Liver (tissue), 9 donors: Measurements from ENCODE around the gene ESD. TPM values are rescaled to one million over a fixed set of nuclear protein-coding genes. Genes with fewer than 3 reads are reported as not detected.

Experiments
- DNase-seq: peaks from one replicate; pipeline ENCODE4 v3.0.0-alpha.2; 2017; ENCODE audit warnings: low spot score
- H3K27ac ChIP-seq, 2 donors: one replicate each; pipeline ENCODE4 v1.7.0; 2013; ENCODE audit warnings: inconsistent platforms in 2 of 2, low read length in 2 of 2, control low read depth in 1 of 2, low read depth in 1 of 2, mild to moderate bottlenecking in 1 of 2
- H3K27me3 ChIP-seq, 4 donors: one replicate each; pipeline versions ENCODE4 v1.6.1 to v1.7.0; 2013; ENCODE audit warnings: low read length in 3 of 4, inconsistent platforms in 1 of 4, mild to moderate bottlenecking in 1 of 4, moderate library complexity in 1 of 4; ENCODE audit not compliant: control insufficient read depth in 4 of 4, insufficient read depth in 4 of 4
- H3K36me3 ChIP-seq, 4 donors: one replicate each; pipeline versions ENCODE4 v1.6.1 to v1.7.0; 2013; ENCODE audit warnings: low read length in 3 of 4, mild to moderate bottlenecking in 3 of 4, low read depth in 1 of 4, moderate library complexity in 1 of 4; ENCODE audit not compliant: control insufficient read depth in 4 of 4, insufficient read depth in 3 of 4
- H3K4me1 ChIP-seq, 4 donors: one replicate each; pipeline versions ENCODE4 v1.6.1 to v1.7.0; 2013; ENCODE audit warnings: low read length in 3 of 4, mild to moderate bottlenecking in 3 of 4, moderate library complexity in 1 of 4; ENCODE audit not compliant: control insufficient read depth in 4 of 4, insufficient read depth in 4 of 4
- H3K4me3 ChIP-seq, 3 donors: one replicate each; pipeline versions ENCODE4 v1.6.1 to v1.7.0; 2013; ENCODE audit warnings: low read length in 3 of 3, control low read depth in 1 of 3, low read depth in 1 of 3, mild to moderate bottlenecking in 1 of 3
- H3K9ac ChIP-seq, 2 donors: one replicate each; pipeline ENCODE4 v1.7.0; 2013; ENCODE audit warnings: low read length in 2 of 2, mild to moderate bottlenecking in 2 of 2, moderate library complexity in 2 of 2, control low read depth in 1 of 2, low read depth in 1 of 2
- H3K9me3 ChIP-seq, 4 donors: one replicate each; pipeline versions ENCODE4 v1.6.1 to v1.7.0; 2013; ENCODE audit warnings: low read length in 3 of 4; ENCODE audit not compliant: control insufficient read depth in 4 of 4
- ATF3 ChIP-seq: IDR thresholded peaks from 2 replicates; pipeline ENCODE4 v1.6.1; 2016; ENCODE audit warnings: antibody characterized with exemption
- CTCF ChIP-seq: fragments of 150-350 bp; IDR thresholded peaks from 2 replicates; pipeline ENCODE4 v1.5.1; 2017; ENCODE audit warnings: improper control_type of control experiment, low read depth, low read length; ENCODE audit not compliant: missing input control
- EGR1 ChIP-seq, 2 donors: IDR thresholded peaks; 2 replicates each; pipeline ENCODE4 v1.6.1; 2016 to 2018; ENCODE audit warnings: antibody characterized with exemption in 2 of 2, low read depth in 2 of 2
- FOXA1 ChIP-seq: IDR thresholded peaks from 2 replicates; pipeline ENCODE4 v1.6.1; 2016; ENCODE audit warnings: antibody characterized with exemption
- FOXA2 ChIP-seq: IDR thresholded peaks from 2 replicates; pipeline ENCODE4 v1.6.1; 2016; ENCODE audit warnings: antibody characterized with exemption
- GABPA ChIP-seq, 2 donors: IDR thresholded peaks in 1 of 2; conservative IDR thresholded peaks in 1 of 2; 2 replicates each; pipeline ENCODE4 v1.6.1; 2016; ENCODE audit warnings: antibody characterized with exemption in 2 of 2, mild to moderate bottlenecking in 1 of 2, moderate library complexity in 1 of 2
- HNF4G ChIP-seq: IDR thresholded peaks from 2 replicates; pipeline ENCODE4 v1.6.1; 2016; ENCODE audit warnings: antibody characterized with exemption
- JUND ChIP-seq, 2 donors: IDR thresholded peaks; 2 replicates each; pipeline ENCODE4 v1.6.1; 2016; ENCODE audit warnings: antibody characterized with exemption in 2 of 2
- MAX ChIP-seq: IDR thresholded peaks from 2 replicates; pipeline ENCODE4 v1.6.1; 2016; ENCODE audit warnings: antibody characterized with exemption
- NR2F2 ChIP-seq: IDR thresholded peaks from 2 replicates; pipeline ENCODE4 v1.6.1; 2016; ENCODE audit warnings: antibody characterized with exemption
- RAD21 ChIP-seq, 2 donors: IDR thresholded peaks; 2 replicates each; pipeline ENCODE4 v1.6.1; 2016; ENCODE audit warnings: antibody characterized with exemption in 2 of 2, mild to moderate bottlenecking in 2 of 2
- RXRA ChIP-seq, 2 donors: IDR thresholded peaks; 2 replicates each; pipeline ENCODE4 v1.6.1; 2017 to 2018; ENCODE audit warnings: antibody characterized with exemption in 2 of 2, mild to moderate bottlenecking in 1 of 2
- SP1 ChIP-seq: IDR thresholded peaks from 2 replicates; pipeline ENCODE4 v1.6.1; 2018; ENCODE audit warnings: antibody characterized with exemption, mild to moderate bottlenecking
- TAF1 ChIP-seq: conservative IDR thresholded peaks from 2 replicates; pipeline ENCODE4 v1.6.1; 2016; ENCODE audit warnings: antibody characterized with exemption, mild to moderate bottlenecking
- YY1 ChIP-seq: IDR thresholded peaks from 2 replicates; pipeline ENCODE4 v1.6.1; 2016; ENCODE audit warnings: antibody characterized with exemption, mild to moderate bottlenecking
- ZBTB33 ChIP-seq: IDR thresholded peaks from 2 replicates; pipeline ENCODE4 v1.6.1; 2016; ENCODE audit warnings: antibody characterized with exemption
- WGBS: extraction: QIAGEN DNeasy Blood & Tissue Kit; methylation state at CpG from one replicate; pipeline ENCODE4 v1.1.7; 2013; 5-methylcytosine and 5-hydroxymethylcytosine counted together
- polyA plus RNA-seq, 2 donors: library from polyadenylated mRNA; stranded (reverse) in 1 of 2; unstranded in 1 of 2; fragments of 200-250 nt in 1 of 2; fragments of >200 nt in 1 of 2; fragmentation: Nextera tagmentation in 1 of 2; extraction: Ambion mirVana in 1 of 2; gene quantifications; one replicate each; pipeline versions ENCODE4 v1.2.1 to v1.2.3, GENCODE V29; 2013 to 2015
- total RNA-seq, 2 donors: library from RNA; depleted of rRNA; stranded (reverse); fragments of >200 nt; gene quantifications; one replicate each; pipeline ENCODE4 v1.2.3, GENCODE V29; 2014
- donor health status: healthy.
- donor health status: healthy.
- donor health status: healthy.
- donor health status: healthy.
- donor health status: healthy.

Gene ESD
- total and polyA plus RNA-seq, 4 donors, result 63.3 to 146 (median 72.0) TPM

- Histone ChIP-seq H3K9ac (no peak overlapping the region), H3K36me3 (peaks cover 6 to 39% (median 28%) of the 10 kb centered on the region in 4 donors), H3K9me3 (no peaks in the 10 kb centered on the region), H3K4me1 (no peaks in the 10 kb centered on the region), H3K27ac (no peak overlapping the region), H3K27me3 (no peaks in the 10 kb centered on the region), H3K4me3 (no peak overlapping the region)
- TF ChIP-seq TAF1 (no peak), HNF4G (no peak), FOXA2 (no peak), NR2F2 (no peak), ZBTB33 (no peak), EGR1 (IDR thresholded peaks at IDR 0.05; ENCODE audit: low read depth in 2 of 2) (no peak), SP1 (no peak), MAX (no peak), GABPA (IDR thresholded peaks at IDR 0.05 in 1 of 2, conservative IDR thresholded peaks at IDR 0.05 in 1 of 2) (no peak), ATF3 (no peak), YY1 (no peak), RAD21 (IDR thresholded peaks at IDR 0.05) (no peak), RXRA (IDR thresholded peaks at IDR 0.05) (no peak)
- DNase-seq, result no peak
- WGBS, result 91% methylated on average over 4 of the region's 4 CpGs
Measured at GRCh38 chr13:46745706-46746105, 51.3 kb downstream of the ESD start.

GRCh38 chr13:46745062-46745461 is 51.9 kb downstream of the ESD start:
- no peak overlapping the region for H3K4me3 ChIP-seq
- H3K27ac ChIP-seq, result no peak overlapping the region
- H3K4me1 ChIP-seq, result no peaks in the 10 kb centered on the region
- H3K36me3 ChIP-seq, result peaks cover 3 to 33% (median 23%) of the 10 kb centered on the region in 4 donors
- H3K27me3 ChIP-seq, result no peaks in the 10 kb centered on the region
- WGBS, result 95% methylated on average over 4 of the region's 4 CpGs
- H3K9ac ChIP-seq, result no peak overlapping the region
- TF ChIP-seq FOXA2 (no peak), FOXA1 (no peak), EGR1 (IDR thresholded peaks at IDR 0.05; ENCODE audit: low read depth in 2 of 2) (no peak), CTCF (no peak), JUND (IDR thresholded peaks at IDR 0.05) (no peak), ZBTB33 (no peak), RAD21 (IDR thresholded peaks at IDR 0.05) (no peak), NR2F2 (no peak), HNF4G (no peak), GABPA (IDR thresholded peaks at IDR 0.05 in 1 of 2, conservative IDR thresholded peaks at IDR 0.05 in 1 of 2) (no peak), YY1 (no peak)
- DNase-seq, result no peak
- no peaks in the 10 kb centered on the region for H3K9me3 ChIP-seq
